Right lung (tissue), 5 donors: ENCODE results near the gene STK33. TPM values are rescaled to one million over a fixed set of nuclear protein-coding genes. Genes with fewer than 3 reads are reported as not detected.

Experiments
- DNase-seq, 2 donors: peaks; one replicate each; pipeline ENCODE4 v3.0.0-alpha.2; 2013
- polyA plus RNA-seq, 5 donors: library from polyadenylated mRNA; unstranded; fragments of 120-200 nt; gene quantifications; one replicate each; pipeline versions ENCODE4 v1.2.1 to v1.2.3, GENCODE V29; 2013; ENCODE audit warnings: inconsistent platforms in 1 of 5, low replicate concordance in 1 of 5; ENCODE audit not compliant: insufficient read length in 5 of 5, insufficient read depth in 1 of 5

Gene STK33
- polyA plus RNA-seq, 5 donors = 21.6 to 29.2 (median 25.2) TPM

DNA sequence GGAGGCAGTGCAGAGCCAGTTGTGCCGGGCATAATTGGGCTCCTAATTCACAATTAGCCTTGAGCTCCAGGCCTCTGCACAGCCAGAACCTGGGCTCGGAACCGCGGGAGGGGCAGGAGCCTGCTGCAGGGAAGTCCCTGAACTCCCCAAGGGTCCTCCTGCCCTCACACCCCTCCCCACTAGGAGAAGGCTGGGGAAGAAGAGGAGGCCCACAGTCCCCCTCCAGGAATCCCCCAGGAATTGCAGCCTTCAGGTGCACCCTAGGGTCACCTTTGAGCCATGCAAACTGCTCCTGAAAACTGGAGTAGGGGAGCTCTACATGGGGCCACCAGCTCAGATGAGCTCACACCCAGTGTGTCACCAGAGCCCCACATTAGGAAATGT is 236.5 kb downstream of the STK33 start:
- DNase-seq = no peak

DNA sequence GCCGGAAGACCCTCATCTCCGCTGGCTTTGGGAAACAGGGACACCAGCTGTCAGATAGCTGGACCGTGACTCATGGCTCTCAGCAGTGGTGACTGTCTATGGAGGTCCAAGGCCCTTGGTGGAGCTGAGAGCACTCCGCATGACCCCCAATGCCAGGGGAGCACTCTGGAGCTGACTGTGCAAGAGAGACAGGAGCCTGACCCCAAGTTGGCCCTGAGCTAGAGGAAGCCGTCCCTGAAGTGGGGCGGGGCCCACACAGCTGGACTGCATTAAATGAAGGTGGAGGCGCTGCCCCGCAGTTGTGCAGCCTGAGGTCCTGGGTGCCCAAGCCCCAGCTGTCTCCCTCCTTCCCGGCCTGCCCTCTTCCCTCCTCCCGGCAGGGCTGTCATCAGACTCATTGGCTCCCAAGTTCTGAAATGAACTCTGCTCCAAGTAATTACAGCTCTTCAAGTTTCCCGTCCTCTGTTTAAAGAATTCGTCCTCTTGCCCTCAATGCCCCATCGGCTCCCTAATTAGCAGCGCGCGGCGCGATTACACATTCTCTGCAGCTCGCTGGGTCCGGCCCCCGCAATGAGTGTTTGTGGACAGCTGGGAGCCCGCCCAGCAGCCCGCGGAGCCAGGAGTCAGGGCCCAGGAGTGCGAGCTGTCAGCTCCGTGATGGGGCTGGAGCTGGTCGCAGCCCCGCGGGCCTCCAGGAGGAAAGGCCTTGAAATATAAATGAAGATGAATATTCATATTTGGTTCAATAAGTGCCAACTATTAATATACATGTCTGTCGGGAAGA is 237.1 kb downstream of the STK33 start:
- peak; percentile 47 to 61 for DNase-seq

DNA sequence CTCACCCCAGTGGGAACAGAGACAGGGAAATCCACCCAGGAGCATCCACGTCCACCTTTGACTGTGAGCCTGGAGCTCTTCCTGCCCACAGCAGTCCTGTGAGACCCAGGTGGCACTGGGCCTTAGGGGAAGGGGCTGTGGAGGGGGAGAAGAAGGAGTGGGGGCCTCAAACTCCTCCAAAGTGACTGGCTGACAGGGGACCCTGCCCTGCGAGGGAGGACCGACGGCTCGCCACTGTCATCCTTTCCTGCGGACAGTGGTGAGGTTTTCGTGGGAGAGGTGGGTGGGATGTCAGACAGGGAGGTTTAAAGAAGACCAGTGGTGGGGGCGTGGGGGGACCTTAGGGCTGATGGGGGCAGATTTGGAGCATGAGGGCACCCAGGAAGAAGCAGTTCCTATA is 237.8 kb downstream of the STK33 start:
- no peak for DNase-seq

DNA sequence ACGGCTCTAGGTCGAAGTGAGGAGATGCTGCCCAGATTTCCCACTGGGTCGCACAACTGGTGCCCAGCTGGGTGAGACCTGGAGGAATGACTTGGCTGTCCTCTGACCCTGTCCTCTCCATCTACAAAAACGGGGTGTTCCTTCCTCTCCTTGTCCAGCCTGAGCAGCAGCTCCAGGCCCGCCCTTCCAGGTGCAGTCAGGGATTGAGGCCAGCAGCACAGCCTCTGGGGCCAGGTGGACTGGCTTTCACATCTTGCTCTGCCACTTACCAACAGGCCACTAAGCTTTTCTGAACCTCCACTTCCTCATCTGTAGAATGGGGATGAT is 238.6 kb downstream of the STK33 start:
- no peak for DNase-seq

DNA sequence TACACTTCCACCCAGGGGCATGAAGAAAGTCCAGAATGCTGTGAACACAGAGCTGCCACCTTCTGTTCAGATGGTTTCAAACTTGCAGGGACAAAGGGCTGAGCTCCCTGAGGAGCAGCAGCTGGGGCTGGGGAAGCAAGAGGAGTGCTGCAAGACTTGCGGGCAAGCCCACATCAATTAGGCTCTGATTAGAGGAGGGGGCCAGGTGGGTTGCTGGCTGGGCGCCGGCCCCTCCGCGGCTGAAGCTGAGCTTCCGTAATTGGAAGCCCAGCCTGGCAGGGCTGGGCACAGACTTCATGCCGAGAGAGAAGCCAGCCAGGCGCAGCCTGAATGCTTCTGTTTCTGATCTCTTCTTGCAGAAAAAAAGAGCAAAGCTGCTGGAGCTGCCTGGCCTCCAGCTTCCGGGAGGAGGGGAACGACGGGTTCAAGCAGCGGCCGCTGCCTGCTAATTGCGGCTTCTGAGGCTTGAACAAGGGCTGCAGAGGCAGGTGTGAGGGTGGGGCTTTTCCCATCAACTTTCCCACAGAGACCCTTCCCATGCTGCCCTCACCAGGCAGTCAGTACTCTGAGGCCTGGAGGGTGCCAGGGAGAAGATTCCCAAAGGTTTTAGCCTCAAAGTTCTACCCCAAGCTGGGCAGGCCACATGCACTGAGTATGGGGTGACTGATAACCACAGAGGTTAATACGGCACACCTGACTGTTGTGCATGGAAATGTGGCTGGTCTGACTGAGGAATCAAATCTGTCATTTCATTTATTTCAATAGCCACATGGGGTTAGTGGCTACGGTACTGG is 239.2 kb downstream of the STK33 start:
- DNase-seq = peak; percentile 32 to 42

DNA sequence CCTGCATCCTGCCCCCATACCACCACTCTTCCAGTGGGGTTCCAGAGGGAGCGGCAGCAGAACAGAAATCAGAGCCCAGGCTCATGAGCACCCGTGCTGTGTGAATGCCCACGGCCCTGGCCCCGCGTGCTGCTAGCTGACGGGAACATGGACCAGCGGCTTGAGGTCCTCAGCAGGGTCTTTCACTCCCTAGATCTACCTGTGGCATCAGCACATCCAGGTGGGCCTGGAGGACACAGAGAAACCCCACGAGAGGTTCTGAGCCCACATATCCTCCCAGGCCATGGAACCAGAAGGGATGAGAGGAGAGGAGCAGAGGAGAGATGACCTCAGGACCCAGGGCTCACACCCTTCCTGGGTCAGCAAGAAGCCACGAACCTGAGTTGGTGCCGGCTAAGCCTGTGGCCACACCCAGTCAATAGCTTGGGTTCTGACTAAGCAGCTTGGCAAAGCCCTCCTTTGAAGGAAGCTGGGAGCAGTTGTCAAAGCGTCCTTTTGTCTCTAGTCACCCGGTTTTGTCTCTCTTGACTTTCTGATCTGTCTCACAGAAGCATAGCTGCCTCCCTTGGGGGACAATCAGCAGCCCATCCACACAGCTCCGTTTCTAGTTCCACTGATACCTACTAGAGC is 241.0 kb downstream of the STK33 start:
- no peak for DNase-seq

DNA sequence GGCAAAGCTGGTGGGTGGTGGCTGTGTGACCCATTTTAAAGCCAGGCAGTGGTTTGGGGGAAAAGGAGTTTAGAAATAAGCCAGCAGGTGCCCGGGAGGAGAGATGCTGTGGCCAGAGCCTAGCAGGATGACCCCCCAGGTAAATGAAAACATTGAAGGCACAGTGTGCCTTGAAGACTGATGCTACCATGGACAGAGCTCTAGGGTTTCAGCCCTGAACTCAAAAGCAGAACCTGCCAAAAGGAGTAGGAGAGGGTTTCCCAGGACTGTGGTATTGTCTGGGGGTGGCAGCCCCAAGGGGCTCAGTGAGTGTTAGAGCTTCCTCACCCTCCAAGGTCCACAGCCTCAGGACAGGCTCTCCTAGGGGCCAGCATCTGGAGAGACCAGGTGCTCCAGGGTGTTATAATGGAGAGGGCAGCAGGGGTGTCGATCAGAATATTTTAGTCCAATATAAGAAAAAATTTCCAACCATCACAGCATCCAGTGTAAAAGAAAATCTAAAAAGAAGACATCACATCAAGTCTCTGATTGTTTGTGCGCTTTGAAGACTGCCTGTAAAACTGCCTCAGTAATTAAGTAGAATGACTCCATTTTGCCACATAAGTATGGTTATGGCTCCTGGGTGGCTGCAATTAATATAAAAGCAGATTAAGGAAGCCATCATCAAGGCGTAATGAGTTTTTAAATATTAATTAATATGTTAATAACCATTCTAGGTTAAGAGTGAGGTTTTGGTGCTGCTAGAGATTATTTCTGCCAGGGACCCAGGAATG is 241.7 kb downstream of the STK33 start:
- no peak for DNase-seq

DNA sequence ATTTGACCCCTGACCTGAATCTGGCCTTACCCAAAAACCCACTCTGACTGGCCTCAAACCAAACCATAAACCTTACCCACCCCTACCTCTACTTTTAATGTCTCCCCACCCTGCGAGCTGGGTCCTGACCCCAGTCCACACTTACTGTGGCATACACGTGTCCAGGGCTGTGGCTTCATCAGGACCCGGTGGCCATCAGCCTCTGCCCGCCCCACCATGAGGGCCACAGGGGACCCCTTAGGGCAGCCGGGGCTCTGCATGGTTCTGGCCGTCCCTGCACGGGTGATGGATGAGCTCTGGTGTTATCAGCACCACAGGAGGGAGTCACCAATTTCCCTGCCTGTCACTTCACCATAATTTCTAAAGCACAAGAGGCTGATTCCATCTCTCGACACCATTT is 242.8 kb downstream of the STK33 start:
- DNase-seq = no peak

DNA sequence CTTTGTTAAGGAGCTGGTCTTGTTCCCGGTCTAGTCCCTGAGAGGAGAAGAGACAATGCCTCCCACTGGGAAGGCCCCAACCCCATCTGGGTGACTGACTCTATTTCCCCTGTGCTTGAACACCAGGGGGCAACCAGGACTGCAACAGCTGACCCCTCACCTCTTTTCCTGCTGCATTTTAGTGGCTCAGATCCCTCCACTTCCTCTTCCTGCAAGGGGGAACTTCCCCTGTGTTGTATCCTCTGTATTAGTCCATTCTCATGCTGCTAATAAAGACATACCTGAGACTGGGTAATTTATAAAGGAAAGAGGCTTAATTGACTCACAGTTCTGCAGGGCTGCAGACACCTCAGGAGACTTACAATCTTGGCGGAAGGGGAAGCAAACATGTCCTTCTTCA is 246.1 kb downstream of the STK33 start:
- no peak for DNase-seq

DNA sequence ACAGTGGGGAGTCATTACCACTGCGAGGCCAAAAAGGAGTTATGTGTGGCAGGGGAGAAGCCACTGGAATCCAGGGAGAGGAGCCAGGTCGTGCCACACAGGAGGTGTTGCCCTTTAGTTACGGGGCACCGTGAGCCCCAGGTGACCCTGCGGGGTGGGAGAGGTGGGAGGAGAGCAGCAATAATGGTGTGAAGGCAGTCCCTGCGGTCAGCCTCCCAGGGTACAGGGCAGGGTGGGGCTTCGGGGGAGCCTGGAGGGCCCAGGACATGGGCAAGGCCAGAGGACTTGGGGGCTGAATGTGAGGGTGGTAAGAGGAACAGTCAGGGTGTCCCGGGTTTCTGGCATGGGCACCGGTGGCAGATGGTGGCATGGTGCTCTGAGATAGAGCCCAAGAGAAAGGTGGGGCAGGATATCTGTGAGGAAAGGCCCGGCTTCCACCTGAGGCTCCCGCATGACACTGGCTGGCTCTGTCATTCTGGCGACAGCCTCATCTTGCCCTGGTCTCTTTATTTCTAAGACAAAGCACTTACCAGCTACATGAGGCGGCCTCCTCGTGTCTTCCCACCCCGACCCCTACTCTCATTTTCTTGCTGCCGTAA is 247.8 kb downstream of the STK33 start:
- no peak for DNase-seq

DNA sequence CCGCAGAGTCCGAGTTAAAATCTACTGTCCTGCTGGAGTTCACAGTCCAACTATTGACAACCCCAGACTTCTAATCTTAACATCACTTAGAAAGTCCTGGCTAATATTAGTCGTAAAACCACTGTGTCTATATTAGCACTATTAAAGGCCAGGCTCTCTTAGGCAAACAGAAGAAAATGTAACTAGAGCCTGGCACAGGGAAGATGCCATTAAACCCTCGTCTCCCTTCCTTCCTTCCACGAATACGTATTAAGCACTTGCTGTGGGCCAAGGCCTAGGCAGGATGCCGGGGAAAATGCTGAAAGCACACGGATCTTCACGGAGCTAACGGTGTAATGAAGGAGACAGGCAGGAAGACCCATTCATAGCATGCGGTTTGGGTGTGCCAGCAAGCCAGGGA is 248.8 kb downstream of the STK33 start:
- DNase-seq = no peak

DNA sequence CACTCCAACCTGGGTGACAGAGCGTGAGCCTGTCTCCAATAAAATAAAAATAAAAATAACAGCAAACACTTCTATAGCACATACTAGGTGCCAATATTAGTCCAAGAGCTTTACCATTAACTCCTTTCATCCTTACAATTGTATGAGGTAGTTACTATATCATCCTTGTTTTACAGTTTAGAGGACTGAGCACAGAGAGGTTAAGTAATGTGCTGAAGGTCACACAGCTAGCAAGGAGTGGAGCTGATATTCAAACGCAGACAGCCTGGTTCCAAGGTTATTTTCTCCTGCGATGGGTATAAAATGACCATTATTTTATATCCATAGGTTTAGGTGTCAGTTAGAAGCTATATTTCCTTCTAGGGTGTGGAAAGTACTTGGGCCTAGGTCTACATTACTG is 249.7 kb downstream of the STK33 start:
- DNase-seq = no peak

DNA sequence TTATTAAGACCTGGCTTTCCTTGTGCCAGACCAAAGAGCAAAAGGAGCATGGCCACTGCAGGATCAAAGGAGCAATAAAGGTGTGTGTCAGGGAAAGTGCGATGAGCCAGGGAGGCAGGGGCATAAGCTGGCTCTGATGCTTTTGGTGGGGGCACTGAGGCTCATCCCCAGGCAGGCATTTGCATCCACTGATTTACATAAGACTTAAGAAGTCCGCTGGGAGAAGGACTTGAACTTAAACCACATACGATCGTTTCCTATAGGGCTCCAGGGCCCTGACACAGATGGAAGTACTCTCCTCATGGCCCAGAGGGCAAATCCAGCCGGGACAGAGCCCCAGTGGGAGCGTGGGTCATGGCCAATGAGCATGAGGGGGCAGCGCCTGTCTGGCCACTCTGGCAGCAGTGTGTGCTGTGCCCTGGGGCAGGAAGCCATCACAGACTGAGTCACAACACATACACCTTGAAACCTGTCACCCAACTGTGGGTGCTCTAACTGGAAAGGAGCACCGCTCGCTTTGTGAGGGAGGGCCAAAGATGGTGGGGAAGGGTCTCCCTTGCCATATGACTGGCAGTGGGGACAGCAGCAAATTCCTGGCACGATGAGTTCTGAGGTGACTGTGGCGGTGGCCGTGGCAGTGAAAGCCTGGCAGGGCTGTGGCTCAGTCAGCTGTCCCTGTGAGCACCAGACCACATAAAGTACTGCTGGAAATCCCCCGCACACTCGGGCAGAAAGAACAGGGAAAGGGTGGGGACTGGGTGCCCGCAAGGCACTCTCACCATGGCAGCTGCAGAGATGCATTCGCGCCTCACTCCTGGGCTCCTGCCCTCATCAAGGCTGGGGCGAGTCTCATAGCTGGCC is 251.0 kb downstream of the STK33 start:
- no peak for DNase-seq

DNA sequence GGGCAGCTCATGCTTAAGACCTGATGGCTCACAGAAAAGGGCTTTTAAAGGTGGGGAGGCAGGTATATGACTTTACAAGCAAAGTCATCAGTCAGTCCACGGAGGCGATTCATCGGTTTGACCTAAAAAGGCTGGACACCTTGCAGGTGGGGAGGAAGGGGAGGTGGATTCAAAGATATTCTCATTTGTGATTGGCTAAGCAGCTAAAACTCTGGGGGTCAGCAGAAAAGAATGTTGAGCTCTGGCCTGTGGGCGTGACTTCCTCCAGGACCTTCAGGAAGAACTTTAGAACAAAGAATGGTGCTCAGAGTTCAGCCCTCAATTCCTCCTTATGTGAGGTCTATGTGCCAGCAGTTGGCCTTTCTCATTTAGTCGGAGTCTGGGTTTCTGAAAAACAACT is 252.0 kb downstream of the STK33 start:
- no peak for DNase-seq

Other genes starting within 250 kb of the STK33 start
- gene TRIM66, start 88.4 kb upstream of the STK33 start, polyA plus RNA-seq = 10 to 100 TPM in 2 of 5 donors, 1 to 10 TPM in 3; 7.9 to 12.2 (median 9.1) TPM
- 1,000 to 10,000 TPM; 2,576 to 3,406 (median 2,802) TPM for gene RPL27A, start 88.6 kb upstream of the STK33 start, polyA plus RNA-seq